GM19023 (cell line): Measurements from ENCODE around the gene SAC3D1.
A peak's percentile ranks its signal among the peaks of the same experiment; 100 is the strongest.
"Not testable (repeated sequence)": the region's sequence is repeated elsewhere in the genome, so short reads cannot be mapped to it uniquely, and the experiment has no call there.

Experiments
- ATAC-seq: cut with Tn5 transposase; IDR thresholded peaks from one replicate; pipeline ENCODE4 v1.9.1; 2021; ENCODE audit warnings: mild to moderate bottlenecking, moderate library complexity; ENCODE audit not compliant: unreplicated experiment

SAC3D1 gene

DNA sequence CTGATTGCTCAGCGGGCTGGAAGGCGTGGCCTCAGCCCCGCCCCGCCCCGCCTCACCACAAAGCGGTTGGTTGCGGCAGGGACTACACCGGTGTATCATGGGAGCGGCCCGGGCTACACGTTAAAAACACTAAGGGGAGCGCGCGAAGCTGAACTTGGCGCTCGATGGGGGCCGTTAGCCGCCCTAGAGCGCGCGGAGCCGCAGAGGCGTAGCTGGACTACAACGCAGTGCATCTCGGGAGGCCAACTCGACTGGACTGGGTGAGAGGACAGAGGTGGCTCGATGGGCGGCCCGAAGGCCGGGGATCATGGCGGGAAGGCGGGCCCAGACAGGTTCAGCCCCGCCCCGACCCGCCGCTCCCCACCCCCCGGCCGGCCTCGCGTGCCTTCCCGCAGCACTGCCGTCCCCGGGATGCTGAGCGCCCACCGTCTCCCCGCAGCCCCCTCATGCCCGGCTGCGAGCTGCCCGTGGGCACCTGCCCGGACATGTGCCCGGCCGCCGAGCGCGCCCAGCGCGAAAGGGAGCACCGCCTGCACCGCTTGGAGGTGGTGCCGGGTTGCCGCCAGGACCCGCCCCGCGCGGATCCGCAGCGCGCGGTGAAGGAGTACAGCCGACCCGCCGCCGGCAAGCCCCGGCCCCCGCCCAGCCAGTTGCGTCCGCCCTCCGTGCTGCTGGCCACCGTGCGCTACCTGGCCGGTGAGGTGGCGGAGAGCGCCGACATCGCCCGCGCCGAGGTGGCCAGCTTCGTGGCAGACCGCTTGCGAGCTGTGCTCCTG, at the start of gene SAC3D1:
SAC3D1 (plus strand) TSS at position 364 of the 776 bp plus-strand sequence; CDS start at position 447, 83 bp downstream.
- peak; percentile 89 for ATAC-seq

DNA sequence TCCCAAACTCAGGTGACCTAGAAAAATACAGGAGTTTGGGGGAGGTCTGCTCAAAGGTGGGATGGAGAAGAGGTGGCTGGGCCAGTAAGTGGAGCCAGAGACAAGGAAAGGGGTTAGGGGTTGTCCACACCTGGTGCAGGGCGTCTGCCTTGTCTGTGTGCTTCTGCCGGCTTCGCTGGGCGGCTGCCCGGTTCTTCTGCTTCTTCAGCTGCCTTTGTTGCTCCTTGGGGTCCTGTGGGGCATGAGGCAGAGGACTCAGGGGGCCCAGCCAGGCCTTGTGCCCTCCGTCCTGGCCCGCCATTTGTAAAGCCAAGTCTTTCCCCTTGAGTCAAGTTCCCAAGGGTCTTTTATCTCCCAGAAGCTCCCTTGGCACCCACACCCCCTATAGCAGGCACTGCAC, 46.7 kb upstream of the SAC3D1 start:
- no peak for ATAC-seq

DNA sequence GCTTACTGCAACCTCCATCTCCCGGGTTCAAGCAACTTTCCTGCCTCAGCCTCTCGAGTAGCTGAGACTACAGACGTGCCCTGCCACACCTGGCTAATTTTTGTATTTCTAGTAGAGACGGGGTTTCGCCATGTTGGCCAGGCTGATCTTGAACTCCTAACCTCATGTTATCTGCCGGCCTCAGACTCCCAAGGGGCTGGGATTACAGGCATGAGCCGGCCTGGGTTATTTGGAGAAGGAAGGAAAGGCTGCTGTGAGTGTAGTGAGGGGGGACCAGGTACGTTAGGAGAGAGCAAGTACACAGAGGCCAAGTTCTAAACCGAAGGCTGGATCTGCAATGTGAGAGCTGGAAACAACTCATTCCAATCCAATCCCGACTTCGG, 44.7 kb upstream of the SAC3D1 start:
- no peak for ATAC-seq

DNA sequence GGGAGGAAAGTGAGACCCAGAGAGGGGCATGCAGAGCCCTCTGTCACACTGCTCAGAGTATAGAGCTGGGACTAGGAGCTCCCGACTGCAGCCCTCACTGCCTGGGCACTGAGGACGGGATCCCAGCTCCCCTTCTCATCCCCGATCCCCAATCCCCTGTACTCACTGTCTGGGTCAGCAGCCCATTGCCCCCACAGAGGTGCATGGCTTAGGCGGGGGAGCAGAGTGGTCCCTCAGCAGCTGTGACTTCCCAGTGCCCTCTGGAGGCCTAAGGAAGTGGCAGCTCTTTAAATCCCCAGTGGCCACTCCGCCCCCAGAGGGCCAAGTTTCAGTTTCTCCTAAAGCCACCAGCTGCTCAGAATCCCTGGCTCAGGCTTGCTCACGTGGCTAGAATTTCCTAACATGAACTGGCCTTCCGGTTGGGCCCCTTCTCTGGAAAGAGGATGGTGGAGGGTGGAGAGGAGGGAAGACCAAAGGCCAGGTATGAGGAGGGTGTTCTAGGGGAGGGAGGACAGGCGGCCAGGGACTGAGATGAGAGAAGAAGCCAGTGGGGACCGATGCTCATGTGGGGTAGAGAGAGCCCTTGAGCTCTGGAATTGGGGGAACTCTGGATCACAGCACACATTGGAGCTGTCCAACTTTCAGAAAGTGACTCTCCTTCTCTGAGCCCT, 44.2 kb upstream of the SAC3D1 start, which contains the start of gene BATF2:
BATF2 (minus strand) TSS at position 262 of the 671 bp plus-strand sequence; CDS start at position 205, 57 bp downstream.
- no peak for ATAC-seq

DNA sequence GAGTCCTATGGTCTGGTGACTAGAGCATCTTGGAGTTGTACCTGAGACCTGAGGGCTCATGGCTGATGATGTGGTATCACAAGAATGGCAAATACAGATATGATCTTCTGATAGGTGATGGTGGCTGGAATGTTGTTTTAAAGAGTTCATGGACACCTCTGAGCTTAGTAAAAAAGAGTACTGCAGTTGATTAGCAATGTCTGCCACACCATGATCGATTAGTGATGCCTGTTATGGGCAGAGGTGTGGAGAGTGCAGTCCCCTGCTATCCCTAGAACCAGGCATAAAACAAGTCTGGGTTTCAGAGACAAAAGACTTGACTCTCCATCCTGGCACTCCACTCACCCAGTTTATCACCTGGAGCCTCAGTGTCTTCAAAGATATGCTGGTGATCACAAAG, 42.9 kb upstream of the SAC3D1 start:
- no peak for ATAC-seq

DNA sequence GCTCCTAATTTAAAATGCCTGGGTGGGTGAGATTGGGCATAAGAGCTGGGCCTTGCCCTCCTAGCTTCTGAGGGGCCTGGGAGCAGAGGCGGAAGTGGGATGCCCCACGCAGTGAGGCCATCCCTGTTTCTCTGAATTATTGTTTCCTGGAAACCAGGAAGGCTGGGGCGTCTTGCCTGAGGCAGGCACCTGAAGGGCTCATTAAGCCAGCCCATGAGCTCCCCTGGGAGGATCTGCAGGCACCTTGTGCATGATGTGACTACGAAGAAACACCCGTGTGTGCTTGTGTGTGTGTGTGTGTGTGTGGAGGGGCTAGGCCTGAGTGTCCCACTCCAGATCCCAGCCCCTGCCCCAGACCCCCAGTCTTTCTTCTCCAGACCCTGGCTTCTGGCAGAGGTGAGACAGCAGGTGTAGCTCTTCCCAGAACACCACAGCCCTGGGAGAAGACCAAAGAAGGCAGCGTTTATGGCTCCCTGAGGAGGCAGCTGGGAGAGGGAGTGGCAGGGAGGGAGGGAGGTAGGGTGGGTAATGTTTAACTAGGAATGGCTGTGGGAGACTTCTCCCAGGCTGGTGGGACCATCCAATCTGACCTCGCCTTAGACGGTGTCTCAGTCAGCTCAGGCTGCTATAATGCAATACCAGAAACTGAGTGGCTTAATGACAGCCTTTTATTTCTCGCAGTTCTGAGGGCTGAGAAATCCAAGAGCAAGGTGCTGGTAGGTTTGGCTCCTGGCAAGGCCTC, 42.1 kb upstream of the SAC3D1 start:
- ATAC-seq, result no peak

DNA sequence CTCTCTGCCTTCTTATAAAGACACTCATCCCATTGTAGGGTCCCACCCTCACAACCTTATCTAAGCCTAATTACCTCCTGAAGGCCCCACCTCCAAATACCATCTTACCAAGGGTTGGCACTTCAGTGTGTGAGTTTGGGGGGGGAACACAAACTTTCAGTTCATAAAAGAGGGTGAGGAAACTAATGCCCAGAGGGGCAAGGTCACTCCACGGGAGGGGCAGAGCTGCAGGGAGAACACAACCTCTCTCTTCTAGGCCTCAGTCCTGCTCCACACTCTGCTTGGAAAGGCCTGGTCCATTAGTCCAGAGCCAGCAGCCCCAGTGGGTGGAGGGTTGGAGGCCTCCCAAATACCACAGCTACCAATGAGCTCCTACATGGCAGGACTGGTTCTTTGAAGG, 41.5 kb upstream of the SAC3D1 start:
- no peak for ATAC-seq

DNA sequence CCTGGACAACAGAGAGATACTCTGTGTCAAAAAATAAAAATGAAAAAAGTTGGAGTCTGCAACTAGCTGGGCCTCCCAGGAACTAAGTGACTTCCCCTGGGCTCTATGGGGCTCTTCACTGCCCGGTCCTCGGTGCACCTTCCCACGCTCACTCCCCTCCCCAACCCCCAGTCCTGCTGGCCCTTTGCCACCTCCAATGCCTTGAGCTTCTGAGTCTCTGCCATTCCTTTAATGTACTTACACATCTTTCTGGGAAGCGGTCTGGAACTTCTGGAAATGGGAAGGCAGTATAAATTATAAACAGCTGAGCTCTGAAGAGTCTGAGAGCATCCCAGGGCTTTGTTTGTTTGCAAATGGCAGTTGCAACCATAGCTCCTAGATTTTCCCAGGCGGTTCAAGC, 38.3 kb upstream of the SAC3D1 start:
- no peak for ATAC-seq

DNA sequence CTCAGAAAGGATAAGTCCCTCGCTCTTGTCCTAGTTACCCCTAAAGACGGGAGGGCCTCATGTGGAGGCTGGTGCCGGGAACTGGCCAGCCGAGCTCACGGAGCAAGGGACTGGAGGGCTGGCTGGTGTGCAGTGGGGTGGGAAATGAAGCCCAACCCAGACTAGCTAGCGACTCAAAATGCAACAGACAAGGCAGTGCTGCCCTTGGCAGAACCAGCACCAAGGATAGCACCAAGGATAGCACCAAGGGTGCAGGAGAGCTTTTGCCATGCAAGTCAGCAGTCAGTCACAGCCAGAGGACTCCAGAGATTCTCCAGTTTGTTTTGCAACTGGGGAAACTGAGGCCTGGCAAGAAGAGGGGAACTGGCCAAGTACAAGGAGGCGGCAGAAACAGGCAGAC, 37.7 kb upstream of the SAC3D1 start:
- ATAC-seq, result no peak

DNA sequence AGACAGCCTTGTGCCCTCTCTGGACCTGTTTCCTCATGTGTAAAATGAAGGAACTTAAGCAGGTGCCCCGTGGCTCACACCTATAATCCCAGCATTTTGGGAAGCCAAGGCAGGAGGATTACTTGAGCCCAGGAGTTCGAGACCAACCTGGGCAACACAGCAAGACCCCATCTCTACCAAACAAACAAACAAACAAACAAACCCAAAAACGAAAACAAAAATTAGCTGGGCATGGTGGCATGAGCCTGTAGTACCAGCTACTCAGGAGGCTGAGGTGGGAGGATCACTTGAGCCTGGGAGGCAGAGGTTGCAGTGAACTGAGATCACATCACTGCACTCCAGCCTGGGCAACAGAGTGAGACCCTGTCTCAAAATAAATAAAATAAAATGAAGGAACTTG, 37.0 kb upstream of the SAC3D1 start:
- not testable (repeated sequence) for ATAC-seq

DNA sequence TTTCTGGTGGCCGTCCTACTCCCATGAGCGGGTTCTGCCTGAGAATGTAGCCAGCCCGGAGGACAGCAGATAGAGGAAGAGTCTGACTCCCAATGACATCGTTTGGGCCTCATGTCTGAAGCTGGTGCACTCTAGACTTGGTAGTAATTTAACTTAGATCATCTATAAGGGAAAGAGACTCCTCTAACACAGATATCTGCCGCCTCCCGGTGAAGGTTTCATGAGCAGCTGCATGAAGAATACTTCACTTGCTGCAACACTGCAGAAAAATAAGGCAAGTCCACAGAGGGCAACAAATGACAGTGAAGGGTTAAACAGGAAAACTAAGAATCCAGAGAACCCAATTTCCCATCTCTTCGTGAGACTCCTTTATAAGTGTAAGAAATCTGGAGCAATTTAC, 33.0 kb upstream of the SAC3D1 start:
- no peak for ATAC-seq

DNA sequence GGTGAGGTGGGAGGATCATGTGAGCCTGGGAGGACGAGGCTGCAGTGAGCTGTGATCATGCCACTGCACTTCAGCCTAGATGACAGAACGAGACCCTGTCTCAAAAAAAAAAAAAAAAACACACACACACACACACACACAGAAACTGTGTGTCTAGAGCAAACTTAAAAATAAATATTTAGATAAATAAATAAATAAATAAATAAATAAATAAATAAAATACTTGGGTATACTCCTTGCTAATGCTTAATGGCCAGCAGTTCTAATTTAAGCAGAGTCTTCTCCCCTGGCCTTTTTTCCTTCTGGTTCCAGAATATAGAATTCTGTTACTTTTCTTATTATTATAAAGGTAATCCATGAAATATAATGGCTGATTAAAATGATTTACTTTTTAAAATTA, 32.1 kb upstream of the SAC3D1 start:
- ATAC-seq, result no peak

DNA sequence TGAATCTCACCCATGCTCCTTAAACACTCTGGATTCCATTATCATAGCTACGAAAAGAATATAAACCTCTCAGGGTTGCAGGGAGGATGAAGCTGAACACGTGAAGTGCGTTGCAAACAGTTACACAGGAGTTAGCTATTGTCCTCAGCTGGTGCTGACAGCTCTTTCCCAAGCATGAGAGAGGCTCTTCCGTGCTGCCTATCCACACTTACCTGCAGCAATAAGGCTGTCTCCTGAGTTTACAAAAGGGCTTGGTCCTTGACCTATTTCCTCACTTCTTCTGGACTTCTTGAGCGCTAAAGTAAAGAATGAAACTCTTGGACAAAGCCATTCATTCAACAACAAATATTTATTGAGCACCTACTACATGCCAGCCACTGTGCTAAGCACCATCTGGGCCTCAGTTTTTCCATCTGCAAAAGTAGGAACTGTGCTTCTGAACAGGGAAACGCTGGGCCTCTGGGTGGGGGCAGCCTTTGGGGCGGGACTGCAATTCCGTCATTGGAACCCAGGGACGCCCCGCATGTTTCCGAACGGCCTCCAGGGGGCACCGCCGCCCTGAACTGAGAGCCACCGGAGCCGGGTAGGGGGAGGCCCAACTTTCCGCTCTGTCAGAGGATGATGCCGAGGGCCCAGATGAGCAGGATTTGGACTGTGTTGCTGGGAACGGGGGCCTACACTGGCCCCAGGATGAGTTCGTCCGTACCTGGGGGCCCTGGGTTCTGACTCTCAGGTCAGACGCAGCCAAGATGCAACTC, 27.7 kb upstream of the SAC3D1 start:
- peak; percentile 69 for ATAC-seq

DNA sequence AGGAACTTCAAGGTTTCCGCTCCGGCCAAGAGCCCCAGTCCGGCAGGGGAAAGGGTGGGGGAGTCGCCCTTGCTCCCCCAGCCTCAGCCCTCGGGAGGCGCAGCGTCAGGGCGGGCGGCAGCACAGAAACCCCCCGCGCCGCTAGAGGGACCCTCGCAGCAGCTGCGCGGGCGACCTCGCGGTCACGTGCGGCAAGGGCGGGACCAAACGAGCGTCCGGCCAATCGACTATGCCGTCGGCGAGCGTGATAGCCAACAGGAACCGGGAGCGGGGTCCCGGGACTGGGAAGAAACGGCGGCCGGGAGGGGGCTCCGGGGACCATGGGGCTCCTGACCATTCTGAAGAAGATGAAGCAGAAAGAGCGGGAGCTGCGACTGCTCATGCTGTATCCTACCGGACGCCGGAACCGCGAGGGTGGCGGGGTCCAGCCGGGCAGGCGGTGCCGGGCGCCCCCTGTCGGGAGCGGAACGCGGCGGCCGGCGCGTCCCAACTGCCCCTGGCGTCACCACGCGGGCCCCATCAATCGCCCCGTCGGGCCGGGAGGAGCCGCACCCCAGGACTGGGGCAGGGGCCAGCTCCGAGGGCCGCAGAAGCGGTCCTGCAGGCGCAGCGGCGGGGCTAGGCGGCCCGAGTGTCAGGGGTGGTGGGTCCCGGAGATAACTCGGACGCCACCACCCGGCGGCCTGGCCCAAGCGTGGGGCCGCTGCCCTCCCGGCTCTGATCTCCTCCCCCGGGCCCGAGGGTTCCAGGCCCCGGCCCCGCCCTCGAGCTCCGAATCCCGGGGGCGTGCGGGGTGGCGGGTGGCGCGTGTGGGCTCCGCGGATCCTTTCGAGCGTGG, 26.9 kb upstream of the SAC3D1 start, which contains the start of gene ARL2:
ARL2 (plus strand) TSS at position 273 of the 838 bp plus-strand sequence; CDS start at position 321, 48 bp downstream.
- ATAC-seq, result peak; percentile 76

DNA sequence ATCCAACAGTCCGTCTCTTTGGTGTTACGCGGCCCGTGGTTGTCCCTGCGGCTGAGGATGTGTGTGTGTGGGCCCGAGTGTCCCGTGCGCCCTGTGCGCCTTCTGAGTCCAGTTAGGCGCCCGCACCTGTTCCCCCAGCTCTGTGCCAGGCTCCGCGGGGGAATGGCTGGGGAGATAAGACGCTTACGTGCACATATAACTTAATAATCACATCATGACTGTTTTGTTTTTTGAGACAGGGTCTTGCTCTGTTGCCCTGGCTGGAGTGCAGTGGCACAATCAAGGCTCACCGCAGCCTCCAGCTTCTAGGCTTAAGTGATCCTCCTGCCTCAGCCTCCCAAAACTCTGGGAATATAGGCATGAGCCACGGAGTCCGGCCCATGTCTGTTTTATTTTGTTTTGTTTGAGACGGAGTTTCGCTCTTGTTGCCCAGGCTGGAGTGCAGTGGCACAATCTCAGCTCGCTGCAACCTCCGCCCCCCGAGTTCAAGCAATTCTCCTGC, 26.2 kb upstream of the SAC3D1 start:
- ATAC-seq, result no peak

DNA sequence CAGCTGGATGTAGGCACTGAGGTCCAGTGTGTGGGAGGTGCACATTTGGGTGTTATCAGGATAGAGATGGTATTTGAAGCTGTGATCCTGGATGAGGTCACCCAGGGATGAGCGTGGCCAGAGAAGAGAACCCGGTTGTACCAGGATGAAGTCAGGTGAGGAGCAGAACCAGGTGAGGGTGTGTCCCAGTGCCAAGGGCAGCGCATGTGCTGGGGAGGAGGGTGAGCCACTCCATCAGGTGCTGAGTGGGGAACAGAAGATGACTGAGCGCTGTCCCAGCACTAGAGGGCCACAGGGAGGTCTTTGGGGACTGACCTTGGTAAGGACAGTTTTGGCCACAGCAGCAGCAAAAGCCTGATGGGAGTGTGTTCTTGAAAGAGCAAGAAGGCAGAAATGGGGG, 24.3 kb upstream of the SAC3D1 start:
- no peak for ATAC-seq

DNA sequence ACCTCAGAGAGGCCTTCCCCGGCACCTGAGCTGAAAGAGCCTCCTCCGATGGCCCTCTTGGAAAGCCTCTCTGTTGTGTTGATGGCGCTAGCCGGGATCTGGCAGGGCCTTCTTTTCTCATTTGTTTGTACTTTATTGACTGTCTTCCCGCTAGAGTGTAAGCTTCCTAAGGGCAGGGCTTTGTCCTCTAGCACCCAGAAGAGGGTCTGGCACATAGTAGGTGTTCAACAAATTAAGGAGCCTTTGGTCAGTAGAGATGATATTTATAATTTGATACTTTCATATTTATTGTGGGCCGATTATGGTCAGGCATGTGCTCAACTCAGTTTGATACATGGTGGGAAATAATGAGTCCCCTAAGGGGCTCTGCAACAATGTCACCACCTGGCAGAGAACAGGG, 23.1 kb upstream of the SAC3D1 start:
- no peak for ATAC-seq

DNA sequence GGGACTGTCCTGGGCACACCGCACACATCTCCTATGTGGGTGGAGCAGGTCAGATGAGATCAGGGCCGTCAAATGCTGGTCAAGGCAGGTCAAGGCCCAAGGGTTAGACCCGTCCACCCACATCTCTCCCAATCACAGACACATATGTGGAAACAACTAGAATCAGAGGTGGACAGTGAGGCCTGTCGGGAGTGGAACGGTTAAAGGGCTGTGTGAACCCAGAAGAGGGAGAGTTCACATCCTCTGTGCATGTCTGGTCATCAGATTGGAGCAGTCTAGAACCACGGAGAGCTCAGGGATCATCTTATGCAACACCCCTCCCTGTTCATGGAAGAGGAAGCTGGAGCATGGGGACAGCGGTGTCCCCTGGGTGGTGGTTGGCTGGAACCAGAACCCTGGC, 21.2 kb upstream of the SAC3D1 start:
- ATAC-seq, result no peak

DNA sequence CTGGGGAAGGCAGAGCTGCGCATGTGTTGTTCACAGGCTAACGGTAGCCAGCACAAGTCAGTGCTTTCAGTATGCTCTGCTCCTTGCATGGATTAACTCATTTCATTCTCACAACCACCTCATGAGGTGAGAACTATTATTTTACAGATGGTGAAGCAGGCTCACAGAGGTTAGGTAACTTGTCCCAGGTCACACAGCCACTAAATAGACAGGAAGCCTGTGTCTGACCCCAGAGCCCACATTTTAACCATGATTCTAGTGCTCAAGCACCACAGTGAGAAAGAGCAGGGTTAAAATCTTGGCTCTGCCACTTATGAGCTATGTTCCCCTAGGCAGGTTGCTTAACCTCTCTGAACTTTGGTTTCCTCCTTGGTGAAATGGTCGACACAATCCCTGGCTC, 20.0 kb upstream of the SAC3D1 start:
- ATAC-seq, result no peak

DNA sequence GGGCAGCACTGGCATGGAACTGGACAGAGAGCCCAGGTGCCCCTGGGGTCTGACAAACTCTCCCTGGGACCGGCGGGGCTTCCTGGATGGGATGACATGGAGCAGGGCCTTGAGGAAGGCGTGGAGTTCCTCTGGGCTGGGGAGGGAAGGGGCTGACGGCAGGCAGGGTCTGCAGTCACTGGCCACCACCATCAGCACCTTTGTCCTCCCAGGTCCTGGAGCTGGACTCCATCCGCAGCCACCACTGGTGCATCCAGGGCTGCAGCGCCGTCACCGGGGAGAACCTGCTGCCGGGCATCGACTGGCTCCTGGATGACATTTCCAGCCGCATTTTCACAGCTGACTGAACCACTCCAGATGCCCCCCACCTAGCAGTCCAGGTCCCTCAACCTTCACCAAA, 19.5 kb upstream of the SAC3D1 start:
- ATAC-seq, result no peak
